Testis (tissue), 5 donors: Measurements from ENCODE around the gene DSTN. TPM values are rescaled to one million over a fixed set of nuclear protein-coding genes. Genes with fewer than 3 reads are reported as not detected.

Experiments used
- DNase-seq: peaks from one replicate; pipeline ENCODE4 v3.0.0-alpha.2; 2019
- H3K27ac ChIP-seq, 2 donors: fragments of 200-600 bp; sonication (generic); one replicate each; pipeline ENCODE4 v1.5.1; 2019
- H3K27me3 ChIP-seq: fragments of 200-600 bp; sonication (generic); one replicate; pipeline ENCODE4 v1.5.1; 2019
- H3K36me3 ChIP-seq: fragments of 200-600 bp; sonication (generic); one replicate; pipeline ENCODE4 v1.5.1; 2017; ENCODE audit warnings: low read depth; ENCODE audit errors: missing control alignments
- H3K4me1 ChIP-seq: fragments of 200-600 bp; sonication (generic); one replicate; pipeline ENCODE4 v1.5.1; 2019
- H3K4me3 ChIP-seq, 2 donors: fragments of 200-600 bp; sonication (generic); one replicate each; pipeline ENCODE4 v1.5.1; 2017 to 2019
- H3K9me3 ChIP-seq: fragments of 200-600 bp; sonication (generic); one replicate; pipeline ENCODE4 v1.5.1; 2017
- CTCF ChIP-seq, 3 experiments: fragments of 450-650 bp in 2 of 3; fragments of 200-600 bp in 1 of 3; sonication (generic) in 1 of 3; IDR thresholded peaks; one replicate each; pipeline ENCODE4 v1.5.1; 2016 to 2019; ENCODE audit warnings: antibody characterized with exemption in 3 of 3, mild to moderate bottlenecking in 2 of 3, moderate library complexity in 1 of 3
- POLR2A ChIP-seq: fragments of 450-650 bp; IDR thresholded peaks from one replicate; pipeline ENCODE4 v1.6.1; 2017; ENCODE audit warnings: antibody characterized with exemption, mild to moderate bottlenecking, moderate library complexity
- WGBS, 2 donors: methylation state at CpG; one replicate each; pipeline ENCODE4 v1.1.5; 2018; 5-methylcytosine and 5-hydroxymethylcytosine counted together
- intact Hi-C: fragments of 100-400 bp; cut with DNase I; formaldehyde crosslinking; loops from one replicate; pipeline ENCODE4 v1.15.1; 2023; ENCODE audit warnings: low total_unique reads
- long read RNA-seq, 2 donors: transcript quantifications; one replicate each; lab custom pipeline, GENCODE V29; 2026
- polyA plus RNA-seq: library from polyadenylated mRNA; stranded (reverse); fragments of 350-450 nt; fragmentation: Illumina TruSeq; extraction: RNeasy Lipid Tissue Mini Kit (QIAGEN cat#74804); gene quantifications from one replicate; pipeline ENCODE4 v1.2.3, GENCODE V29; 2014; ENCODE audit warnings: low read depth, low replicate concordance; ENCODE audit not compliant: insufficient read depth
- total RNA-seq, 2 donors: library from RNA; depleted of rRNA; stranded (reverse); fragments of >200 nt; gene quantifications; one replicate each; pipeline ENCODE4 v1.2.3, GENCODE V29; 2016

The DSTN gene
- 100 to 1,000 TPM; 121 to 148 TPM for total RNA-seq
- 301 TPM for polyA plus RNA-seq
- long read RNA-seq, donor 1, transcript DSTN-203 (5 exons, 1,853 nt): minor isoform, 7 of 239 reads
- long read RNA-seq, donor 1, transcript DSTN-201 (4 exons, 3,617 nt): major isoform, 165 of 239 reads
- long read RNA-seq, donor 1, partial matches to known transcripts: 53 of 239 reads
- long read RNA-seq, donor 1, other reads (novel, unspliced or antisense): 14 of 239 reads
- long read RNA-seq, donor 2, transcript DSTN-201 (4 exons, 3,617 nt): major isoform, 103 of 243 reads
- long read RNA-seq, donor 2, partial matches to known transcripts: 131 of 243 reads
- long read RNA-seq, donor 2, other reads (novel, unspliced or antisense): 7 of 243 reads

- intact Hi-C loops: no loop called here
- 1% methylated on average over 42 of the region's 70 CpGs; no CpG with 5 or more reads in 1 of the 2 donors for WGBS, 2 donors
- Histone ChIP-seq H3K36me3 (no peaks in the 10 kb centered on the region), H3K27ac (peak within 1 kb of the TSS; percentile 100), H3K9me3 (no peaks in the 10 kb centered on the region), H3K27me3 (no peaks in the 10 kb centered on the region), H3K4me3 (peak within 1 kb of the TSS; percentile 100), H3K4me1 (peaks cover 16% of the 10 kb centered on the region)
- DNase-seq: peak; percentile 94
- TF ChIP-seq CTCF (IDR thresholded peaks at IDR 0.05) (no peak), POLR2A (peak; percentile 88)
These were observed at the start of gene DSTN for GRCh38 chr20:17569616-17570346. DSTN (plus strand) TSS chr20:17570075; CDS start chr20:17570209, 134 bp downstream.

GRCh38 chr20:17520583-17520982 is 49.3 kb upstream of the DSTN start:
- no peak overlapping the region for H3K27ac ChIP-seq
- intact Hi-C loops: no loop called here
- DNase-seq: no peak

GRCh38 chr20:17522528-17522927 is 47.3 kb upstream of the DSTN start:
- no peak for TF ChIP-seq POLR2A
- TF ChIP-seq CTCF (IDR thresholded peaks at IDR 0.05): no peak
- no peaks in the 10 kb centered on the region for H3K27me3 ChIP-seq
- 90 to 91% methylated on average over 3 of the region's 3 CpGs for WGBS, 2 donors
- H3K4me3 ChIP-seq: no peak overlapping the region
- no peaks in the 10 kb centered on the region for H3K36me3 ChIP-seq
- no peak for DNase-seq
- no peaks in the 10 kb centered on the region for H3K4me1 ChIP-seq
- intact Hi-C loops: no loop called here
- no peak overlapping the region for H3K27ac ChIP-seq
- no peaks in the 10 kb centered on the region for H3K9me3 ChIP-seq

More at GRCh38 chr20:17520583-17520982, 49.3 kb upstream of the DSTN start:
- H3K36me3 ChIP-seq: no peaks in the 10 kb centered on the region
- no peaks in the 10 kb centered on the region for H3K4me1 ChIP-seq
- no peak overlapping the region for H3K4me3 ChIP-seq
- no peak for TF ChIP-seq POLR2A
- no peak for TF ChIP-seq CTCF (IDR thresholded peaks at IDR 0.05)
- 41 to 69% methylated on average over 3 of the region's 3 CpGs for WGBS, 2 donors
- H3K9me3 ChIP-seq: no peaks in the 10 kb centered on the region
- H3K27me3 ChIP-seq: no peaks in the 10 kb centered on the region

- no peaks in the 10 kb centered on the region for H3K4me1 ChIP-seq
- intact Hi-C loops: no loop called here
- no peaks in the 10 kb centered on the region for H3K36me3 ChIP-seq
- DNase-seq: no peak
- H3K9me3 ChIP-seq: no peaks in the 10 kb centered on the region
- WGBS, 2 donors: 72 to 82% methylated on average over 5 of the region's 5 CpGs
- no peaks in the 10 kb centered on the region for H3K27me3 ChIP-seq
- no peak overlapping the region for H3K27ac ChIP-seq
- no peak overlapping the region for H3K4me3 ChIP-seq
- no peak for TF ChIP-seq POLR2A
- TF ChIP-seq CTCF (IDR thresholded peaks at IDR 0.05): no peak
These were observed 46.5 kb upstream of the DSTN start for GRCh38 chr20:17523326-17523725.
